Stimulated activated naive CD8-positive, alpha-beta T cell treated with anti-CD3 and anti-CD28 coated beads, Interleukin-15, Interleukin-2, amounts not matched to agents 100 U/mL and 50 U/mL, for 24 hours (primary cell): Measurements from ENCODE around the gene ADAMTS16.

ENCODE experiments used
- ATAC-seq: fragments of 150-1000 bp; cut with Tn5 transposase; one replicate; pipeline ENCODE4 v1.10.0; 2021
- DNase-seq: peaks from one replicate; pipeline ENCODE4 v3.0.0; 2021

Gene ADAMTS16

GRCh38 chr5:5183189-5183699 lies 43.1 kb downstream of the ADAMTS16 start:
- DNase-seq (no peak), ATAC-seq (no peak)

- no peak for DNase-seq
- ATAC-seq: no peak
These were observed 43.8 kb downstream of the ADAMTS16 start for GRCh38 chr5:5183933-5184332.

GRCh38 chr5:5188376-5189050 lies 48.4 kb downstream of the ADAMTS16 start:
- no peak for ATAC-seq

GRCh38 chr5:5189051-5189430 lies 48.9 kb downstream of the ADAMTS16 start:
- no peak for DNase-seq
- ATAC-seq: no peak

More at GRCh38 chr5:5188376-5189050, 48.4 kb downstream of the ADAMTS16 start:
- DNase-seq: no peak

GRCh38 chr5:5191906-5192305 lies 51.8 kb downstream of the ADAMTS16 start:
- no peak for ATAC-seq
- DNase-seq: no peak

- no peak for ATAC-seq
- no peak for DNase-seq
These were observed 52.6 kb downstream of the ADAMTS16 start for GRCh38 chr5:5192681-5193080.

GRCh38 chr5:5195128-5195918 lies 55.2 kb downstream of the ADAMTS16 start:
- DNase-seq (no peak), ATAC-seq (no peak)

- ATAC-seq: no peak
These were observed 58.0 kb downstream of the ADAMTS16 start for GRCh38 chr5:5198135-5198534.

GRCh38 chr5:5198815-5199214 lies 58.7 kb downstream of the ADAMTS16 start:
- DNase-seq (no peak), ATAC-seq (no peak)

More at GRCh38 chr5:5198135-5198534, 58.0 kb downstream of the ADAMTS16 start:
- no peak for DNase-seq

- no peak for DNase-seq
- ATAC-seq: no peak
These were observed 59.4 kb downstream of the ADAMTS16 start for GRCh38 chr5:5199495-5199894.

- ATAC-seq: no peak
- no peak for DNase-seq
These were observed 60.0 kb downstream of the ADAMTS16 start for GRCh38 chr5:5200133-5200532.

- no peak for ATAC-seq
- DNase-seq: no peak
These were observed 62.2 kb downstream of the ADAMTS16 start for GRCh38 chr5:5202321-5202720.

- ATAC-seq: no peak
These were observed 63.3 kb downstream of the ADAMTS16 start for GRCh38 chr5:5203451-5203850.

GRCh38 chr5:5207828-5208227 lies 67.7 kb downstream of the ADAMTS16 start:
- DNase-seq (no peak), ATAC-seq (no peak)

More at GRCh38 chr5:5203451-5203850, 63.3 kb downstream of the ADAMTS16 start:
- DNase-seq: no peak

GRCh38 chr5:5209089-5209488 lies 69.0 kb downstream of the ADAMTS16 start:
- no peak for ATAC-seq

GRCh38 chr5:5209510-5210286 lies 69.6 kb downstream of the ADAMTS16 start:
- DNase-seq: no peak
- ATAC-seq: no peak

More at GRCh38 chr5:5209089-5209488, 69.0 kb downstream of the ADAMTS16 start:
- no peak for DNase-seq

- ATAC-seq (no peak), DNase-seq (no peak)
These were observed 77.2 kb downstream of the ADAMTS16 start for GRCh38 chr5:5217371-5217770.

- DNase-seq (no peak), ATAC-seq (no peak)
These were observed 78.3 kb downstream of the ADAMTS16 start for GRCh38 chr5:5218396-5218795.

- ATAC-seq: no peak
- DNase-seq: no peak
These were observed 79.4 kb downstream of the ADAMTS16 start for GRCh38 chr5:5219541-5219940.

GRCh38 chr5:5220901-5221631 lies 80.9 kb downstream of the ADAMTS16 start:
- ATAC-seq: no peak
- DNase-seq: no peak

- ATAC-seq: no peak
- DNase-seq: no peak
These were observed 81.6 kb downstream of the ADAMTS16 start for GRCh38 chr5:5221724-5222123.

GRCh38 chr5:5231576-5231975 lies 91.4 kb downstream of the ADAMTS16 start:
- DNase-seq (no peak), ATAC-seq (no peak)
